SU-DHL-6 (cell line): ENCODE results near the gene NRG3.

Experiments used
- CTCF ChIP-seq: fragments of 200-600 bp; sonication (generic); IDR thresholded peaks from one replicate; pipeline ENCODE4 v1.5.1; 2017; ENCODE audit warnings: antibody characterized with exemption, mild to moderate bottlenecking, low read length, moderate library complexity; ENCODE audit not compliant: insufficient read depth, poor library complexity, severe bottlenecking
- EZH2phosphoT487 ChIP-seq: fragments of 200-600 bp; sonication (generic), shearing (Covaris generic); conservative IDR thresholded peaks from 2 replicates; pipeline ENCODE4 v1.6.1; 2018; ENCODE audit warnings: mild to moderate bottlenecking, antibody characterized with exemption, low read length, moderate library complexity, mixed read lengths

- no peak for TF ChIP-seq CTCF
- TF ChIP-seq EZH2phosphoT487: no peak
These were observed 893.0 kb downstream of the NRG3 start for GRCh38 chr10:82768040-82768439.
